Left forelimb (tissue), 1 donor: ENCODE measurements around the gene HOXA10.

Experiments used
- DNase-seq: peaks from one replicate; pipeline ENCODE4 v3.0.0-alpha.2; 2018; ENCODE audit warnings: low spot score

HOXA10 gene

DNA sequence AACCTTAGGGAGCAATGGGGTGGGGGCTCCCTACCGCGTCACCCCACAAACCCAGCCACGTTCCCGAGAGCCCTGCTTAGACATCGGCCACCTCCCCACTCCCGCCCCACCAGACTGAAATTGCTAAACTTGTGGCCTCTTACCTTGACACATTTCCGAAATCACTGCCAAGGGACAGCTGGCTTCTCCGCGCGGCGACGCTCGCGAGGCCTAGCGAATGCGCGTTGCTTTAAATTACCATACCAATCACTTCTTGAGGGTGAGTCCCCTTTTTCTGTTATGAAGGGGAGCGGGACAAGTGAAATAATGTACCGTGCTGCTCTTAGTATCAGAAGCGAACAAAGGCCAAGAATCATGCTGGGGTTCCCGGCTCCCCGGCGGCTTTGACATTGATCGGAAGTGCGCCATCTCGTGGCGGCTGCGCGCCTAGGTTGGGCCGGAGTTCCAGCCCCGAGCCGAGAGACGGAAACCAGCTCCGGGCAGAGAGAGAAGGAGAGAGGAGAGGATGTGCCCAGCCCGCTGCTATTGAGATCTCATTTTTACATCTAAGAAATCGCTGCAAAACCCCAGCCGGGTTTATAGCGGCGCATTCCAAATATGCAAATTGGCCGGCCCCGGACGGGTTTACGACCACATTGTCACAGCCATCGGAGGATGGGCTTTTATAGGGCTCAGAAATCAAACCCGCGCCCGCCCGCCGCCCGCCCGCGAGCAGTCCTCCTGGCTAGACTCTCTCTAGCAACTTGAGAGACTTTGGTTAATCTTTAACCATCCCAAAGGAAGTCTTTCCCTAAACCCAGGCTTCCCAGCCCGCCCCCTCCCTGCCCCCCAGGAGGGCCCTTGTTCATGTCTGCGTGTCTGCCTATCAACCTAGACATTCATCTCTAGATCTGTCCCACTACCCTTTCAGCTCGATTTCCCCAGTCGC lies 5.6 kb upstream of the HOXA10 start:
- peak; percentile 94 for DNase-seq

DNA sequence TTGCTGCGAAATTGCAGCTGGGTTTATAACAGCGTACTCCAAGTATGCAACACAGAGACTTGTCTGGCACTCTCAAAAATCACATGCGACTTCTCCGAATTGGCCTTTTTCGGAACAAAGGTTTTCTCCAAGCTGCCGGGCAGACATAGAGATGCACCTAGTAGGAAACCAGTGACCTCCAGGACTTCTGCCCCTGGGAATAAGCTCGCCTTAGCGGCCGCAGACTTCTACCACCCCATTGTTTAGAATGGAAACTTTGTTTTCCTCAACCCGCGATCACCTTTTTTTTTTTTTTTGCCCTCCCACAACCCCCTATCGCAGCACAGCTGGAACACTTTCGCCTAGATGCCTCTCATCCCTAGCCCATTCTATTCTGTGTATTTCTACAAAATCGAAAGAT lies 4.9 kb upstream of the HOXA10 start:
- peak; percentile 69 for DNase-seq

GRCh38 chr7:27178366-27178765 lies 4.2 kb upstream of the HOXA10 start:
- peak; percentile 51 for DNase-seq

GRCh38 chr7:27177795-27178320 lies 3.7 kb upstream of the HOXA10 start:
- DNase-seq, result peak; percentile 67

- peak; percentile 71 for DNase-seq
These were observed 3.1 kb upstream of the HOXA10 start for GRCh38 chr7:27176962-27177794.

GRCh38 chr7:27176524-27176845 lies 2.4 kb upstream of the HOXA10 start:
- DNase-seq, result no peak

DNA sequence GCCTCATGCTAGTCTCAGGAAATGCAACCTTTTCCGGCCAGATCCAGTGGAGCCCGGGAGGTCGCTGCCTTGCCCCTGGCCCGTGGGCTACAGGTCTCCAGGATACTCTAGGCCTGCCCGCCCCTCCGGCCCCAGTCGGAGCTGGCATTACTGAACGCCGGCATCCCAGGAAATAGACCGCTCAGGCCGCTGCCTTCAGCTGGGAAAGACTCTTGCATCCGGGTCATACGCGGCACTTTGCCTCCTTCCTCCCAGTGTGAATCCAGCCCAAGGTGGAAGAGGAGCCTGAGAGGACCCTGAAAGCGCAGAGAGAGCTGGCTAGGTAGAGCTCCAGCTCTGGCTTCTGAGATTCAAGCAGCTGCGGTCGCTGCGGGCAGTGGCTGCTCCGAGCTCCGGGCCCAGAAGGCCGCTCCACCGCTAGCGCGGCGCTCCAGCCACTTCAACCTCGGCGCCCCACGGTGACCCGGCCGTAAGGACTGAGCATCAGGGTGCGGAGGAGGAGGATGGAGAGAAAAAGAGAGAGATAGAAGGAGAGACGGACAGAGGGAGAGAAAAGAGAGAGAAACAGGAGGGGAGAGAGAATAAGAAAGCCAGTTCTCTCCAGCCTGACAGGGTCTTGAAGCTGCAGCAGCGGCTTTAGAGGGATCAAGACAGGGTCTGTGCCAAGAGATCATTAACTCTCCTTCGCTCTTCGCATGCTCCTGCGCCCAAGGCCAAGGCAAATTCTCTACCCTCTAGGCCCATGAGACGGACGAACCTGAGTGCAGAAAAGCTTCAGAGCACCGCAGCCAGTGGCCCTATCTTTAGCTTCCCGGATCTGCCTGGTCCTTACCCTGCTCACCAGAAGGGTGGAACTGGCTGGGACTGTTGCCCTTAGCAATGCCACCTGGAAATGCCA lies 1.8 kb upstream of the HOXA10 start:
- DNase-seq, result peak; percentile 64

DNA sequence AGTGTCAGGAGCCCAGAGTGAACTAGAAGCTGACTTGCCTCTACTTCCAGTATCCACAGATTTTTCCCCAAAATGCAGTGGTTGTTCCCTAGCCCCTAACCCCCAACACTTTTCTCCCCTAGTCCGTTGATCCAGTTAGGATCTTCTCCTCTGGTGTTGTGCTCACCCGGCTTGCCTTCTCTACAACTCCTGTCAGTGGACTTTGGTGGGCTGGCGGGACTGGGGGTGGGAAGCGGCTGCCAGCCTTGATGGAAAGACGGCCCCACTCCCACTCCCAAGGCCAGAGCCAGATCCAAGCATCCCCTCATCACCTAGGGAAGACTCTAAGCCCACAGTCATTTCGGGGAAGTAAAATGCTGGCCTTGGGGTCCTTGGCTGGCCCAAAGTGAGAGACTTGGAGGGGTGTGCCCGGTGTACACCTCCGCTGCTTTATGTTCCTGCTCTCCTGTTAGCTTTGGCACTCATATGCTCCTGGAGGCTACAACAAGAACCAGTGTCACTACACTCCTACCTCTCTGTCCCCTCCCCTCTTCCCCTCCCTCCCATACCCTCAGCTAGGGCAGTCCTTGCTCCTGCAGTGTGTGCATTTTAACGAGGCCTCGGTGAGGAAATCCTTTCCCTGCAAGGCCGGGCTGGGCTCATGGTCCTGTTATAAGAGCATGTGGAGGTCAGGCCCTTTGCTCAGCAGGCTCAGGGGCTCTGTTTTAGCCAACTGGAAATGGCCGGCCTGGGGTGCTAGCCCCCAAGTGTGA lies 930 bp upstream of the HOXA10 start:
- peak; percentile 83 for DNase-seq

DNA sequence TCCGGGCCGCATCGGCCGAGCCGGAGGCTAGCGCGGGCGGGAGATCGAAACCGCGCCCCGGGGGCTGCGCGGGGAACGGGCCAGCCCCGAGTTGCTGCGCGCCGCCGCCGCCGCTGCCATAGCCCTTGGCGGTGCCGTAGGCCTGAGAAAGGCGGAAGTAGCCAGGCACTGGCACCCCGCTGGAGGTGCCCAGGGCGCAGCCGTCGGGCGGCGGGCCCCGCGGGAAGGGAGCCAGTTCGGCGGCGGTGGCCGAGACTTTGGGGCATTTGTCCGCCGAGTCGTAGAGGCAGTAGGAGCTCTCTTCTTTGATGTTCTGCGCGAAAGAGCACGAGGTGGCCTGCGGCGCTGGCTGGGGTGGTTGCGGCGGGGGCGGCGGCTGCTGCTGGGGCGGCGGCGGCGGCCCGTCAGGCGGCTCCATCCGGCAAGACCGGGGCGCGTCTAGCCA lies 587 bp downstream of the HOXA10 start:
- DNase-seq, result peak; percentile 70

DNA sequence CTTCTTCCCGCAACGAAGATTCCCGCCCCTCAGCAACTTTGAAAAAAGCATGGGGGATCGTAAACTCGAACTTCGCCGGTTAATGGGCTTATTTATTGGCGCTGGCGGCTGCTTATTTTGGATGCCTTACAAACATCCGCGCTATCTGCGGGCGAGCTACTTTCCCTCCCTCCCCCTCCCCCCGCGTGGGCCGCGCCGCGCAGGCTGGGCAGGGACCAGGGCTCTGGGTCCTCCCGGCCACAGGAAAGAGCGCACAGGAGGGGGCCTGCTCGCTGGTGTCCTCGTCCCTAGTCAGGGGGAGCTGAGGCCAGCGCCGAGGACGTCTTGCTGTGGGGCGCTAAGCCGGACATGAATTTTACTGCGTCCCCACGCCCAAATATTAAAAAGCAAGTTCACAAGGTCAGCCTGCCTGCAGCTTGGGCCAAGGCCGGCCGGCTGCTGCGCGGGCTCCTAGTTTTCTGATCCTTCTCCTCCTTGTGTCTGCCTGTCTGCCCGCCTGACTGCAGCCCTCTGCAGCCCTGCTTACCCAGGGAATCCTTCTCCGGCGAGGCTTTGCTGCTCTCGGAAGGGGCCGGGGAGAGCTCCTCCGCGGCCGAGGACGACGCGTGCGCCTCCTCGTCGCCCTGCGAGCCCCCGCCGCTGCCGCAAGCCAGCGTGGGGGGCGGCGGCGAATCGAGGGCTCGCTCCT lies 1.2 kb downstream of the HOXA10 start:
- peak; percentile 90 for DNase-seq

GRCh38 chr7:27172315-27172774 lies 1.8 kb downstream of the HOXA10 start:
- DNase-seq, result peak; percentile 71

- peak; percentile 72 for DNase-seq
These were observed 2.3 kb downstream of the HOXA10 start for GRCh38 chr7:27171637-27172314.

DNA sequence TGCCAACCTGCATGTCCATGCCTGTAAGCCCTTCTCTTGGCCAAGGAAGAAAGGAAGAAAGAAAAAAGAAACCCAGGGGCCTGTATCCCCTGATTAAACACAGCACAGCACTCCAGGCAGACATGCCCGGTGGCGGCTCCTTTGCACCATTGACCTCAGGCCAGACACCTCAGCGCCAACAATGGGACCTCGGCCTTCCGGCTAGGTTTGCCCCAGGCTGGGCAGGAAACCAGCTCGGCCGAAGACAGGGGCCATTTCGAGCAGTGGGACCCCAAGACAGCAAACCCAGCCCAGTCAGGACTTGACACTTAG lies 2.8 kb downstream of the HOXA10 start:
- DNase-seq, result peak; percentile 70

DNA sequence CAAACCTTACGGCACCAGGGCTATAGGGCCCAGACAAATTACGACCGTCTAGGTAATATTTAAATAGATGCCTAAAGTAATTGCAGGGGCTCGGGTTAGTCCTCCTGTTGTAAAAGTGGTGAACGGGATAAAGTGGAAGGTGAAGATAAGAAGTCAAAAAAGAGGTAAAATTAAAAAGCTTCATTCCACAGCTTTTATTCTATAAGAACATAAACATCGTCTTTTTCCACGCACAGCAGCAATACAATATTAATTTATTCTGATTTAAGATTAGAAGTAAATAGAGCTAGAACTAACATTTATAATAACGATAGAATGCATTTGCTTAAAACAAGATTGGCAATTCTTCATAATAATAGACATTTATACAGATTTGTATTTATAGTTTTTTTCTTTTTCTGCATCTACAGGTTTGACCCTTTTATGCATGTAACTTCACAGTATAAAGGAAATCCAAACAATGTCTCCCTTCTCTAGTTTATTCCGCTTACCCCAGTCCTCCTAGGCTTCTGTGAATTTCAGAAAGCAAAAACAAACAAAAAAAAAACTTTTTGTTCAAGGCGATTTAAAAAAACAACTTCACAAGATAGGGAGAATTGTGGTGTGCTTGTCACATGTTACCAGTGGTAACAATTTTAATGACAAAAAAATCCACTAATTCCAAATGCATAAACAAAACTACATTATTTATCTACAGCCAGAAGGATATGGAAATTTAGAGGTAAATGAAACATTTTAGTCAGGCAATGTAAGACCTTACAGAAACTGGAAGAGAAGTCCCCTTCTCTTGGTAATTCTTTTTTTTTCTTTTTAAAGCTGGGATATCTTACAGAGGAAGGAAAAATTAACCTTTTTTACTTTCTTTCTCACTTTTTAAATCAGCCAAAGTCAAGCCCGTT lies 3.4 kb downstream of the HOXA10 start:
- DNase-seq, result no peak

- peak; percentile 88 for DNase-seq
These were observed 4.3 kb downstream of the HOXA10 start for GRCh38 chr7:27169658-27170425.

DNA sequence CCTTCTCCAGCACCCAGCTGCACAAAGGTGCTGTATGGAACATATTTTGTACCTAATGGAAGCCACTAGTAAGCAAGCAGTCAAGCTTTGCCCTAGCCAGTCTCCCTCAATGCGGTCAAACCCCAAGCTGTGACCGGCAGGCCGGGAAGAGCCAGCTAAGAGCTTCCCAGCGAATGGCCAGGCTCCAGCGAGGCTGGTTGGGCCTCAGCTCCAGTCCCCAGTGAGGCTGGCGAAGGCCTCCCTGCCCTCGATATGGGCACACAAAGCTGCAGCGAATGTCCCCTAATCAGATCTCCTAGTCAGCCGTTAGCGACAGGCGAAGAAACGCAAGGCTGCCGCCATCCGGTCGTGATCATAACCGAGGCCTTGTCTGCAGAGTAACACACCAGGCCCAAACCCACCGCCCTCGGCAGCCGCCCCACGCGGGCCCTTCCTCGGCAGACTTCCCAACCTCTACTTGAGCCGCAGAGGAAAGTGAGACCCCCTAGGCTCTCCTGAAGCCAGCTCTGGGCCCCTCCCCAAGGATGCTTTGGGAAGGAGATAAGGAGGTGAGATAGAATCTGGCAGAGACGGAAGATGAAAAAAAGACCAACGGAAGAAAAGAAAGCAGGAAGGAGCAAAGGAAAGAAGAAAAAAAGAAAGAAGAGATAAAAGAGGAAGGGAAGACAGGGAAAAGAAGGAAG lies 5.7 kb downstream of the HOXA10 start:
- peak; percentile 86 for DNase-seq

- DNase-seq, result no peak
These were observed 6.2 kb downstream of the HOXA10 start for GRCh38 chr7:27167916-27168264.
